GM12872 (cell line): Measurements from ENCODE around the gene SETD4.

ENCODE experiments used
- CTCF ChIP-seq: IDR thresholded peaks from 3 replicates; pipeline ENCODE4 v1.5.1; 2011; ENCODE audit warnings: low read depth, mild to moderate bottlenecking, low read length, moderate library complexity; ENCODE audit not compliant: insufficient read depth

The SETD4 gene

GRCh38 chr21:36087362-36088138, 27.2 kb upstream of the SETD4 start:
- peak; percentile 24; the same call in 1 of the 3 replicates for TF ChIP-seq CTCF

DNA sequence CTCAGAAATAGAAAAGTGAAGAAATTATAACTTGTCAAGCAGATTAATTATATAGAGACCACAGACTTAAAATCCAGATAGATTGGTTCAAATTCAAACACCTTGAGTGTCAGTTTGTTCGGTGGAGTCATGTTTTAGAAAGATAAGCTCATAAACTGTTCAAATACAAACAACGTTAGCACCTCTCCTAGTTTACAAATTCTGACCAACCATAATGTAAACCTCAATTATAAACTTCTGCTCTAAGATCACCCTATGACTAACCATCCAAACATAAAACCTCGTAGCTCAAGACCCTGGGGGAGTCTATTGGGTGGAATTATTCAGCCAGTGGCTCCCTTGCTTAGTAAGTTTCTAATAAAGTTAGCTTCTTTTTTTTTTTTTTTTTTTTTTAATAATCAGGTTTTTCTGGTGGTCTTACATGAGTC, 21.9 kb upstream of the SETD4 start:
- TF ChIP-seq CTCF = no peak

- TF ChIP-seq CTCF = no peak
These were observed 20.1 kb upstream of the SETD4 start for GRCh38 chr21:36080386-36080785.

GRCh38 chr21:36079671-36080070, 19.3 kb upstream of the SETD4 start:
- no peak for TF ChIP-seq CTCF

GRCh38 chr21:36079010-36079649, 18.8 kb upstream of the SETD4 start:
- TF ChIP-seq CTCF = no peak

DNA sequence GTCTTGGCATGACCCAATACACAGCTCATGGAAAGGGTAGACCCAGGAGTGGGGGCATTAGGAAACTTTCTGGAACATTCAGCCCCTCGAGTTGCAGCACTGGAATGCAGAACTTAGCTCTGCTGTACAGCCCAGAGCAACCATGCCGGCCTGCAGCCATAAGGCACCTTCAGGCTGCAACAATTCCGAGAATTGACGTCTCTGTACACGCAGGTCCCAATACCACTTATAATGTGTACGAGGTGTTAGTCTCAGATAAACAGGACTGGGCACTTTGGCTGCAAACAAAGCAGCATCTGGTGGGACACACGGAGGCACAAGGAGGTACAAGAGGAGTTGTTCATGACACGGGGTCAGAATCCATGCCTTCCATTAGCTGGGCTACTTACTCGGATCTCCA, 17.4 kb upstream of the SETD4 start:
- no peak for TF ChIP-seq CTCF

GRCh38 chr21:36076878-36077655, 16.7 kb upstream of the SETD4 start:
- no peak for TF ChIP-seq CTCF
